Ascending aorta (tissue), 2 donors: ENCODE data around the gene SLC25A29. TPM values are rescaled to one million over a fixed set of nuclear protein-coding genes. Genes with fewer than 3 reads are reported as not detected.

Experiments
- DNase-seq, 2 donors: peaks; one replicate each; pipeline ENCODE4 v3.0.0-alpha.2; 2019; ENCODE audit warnings: low spot score in 2 of 2
- H3K27ac ChIP-seq, 2 donors: fragments of 200-600 bp; sonication (generic); one replicate each; pipeline ENCODE4 v1.5.1; 2016 to 2017; ENCODE audit warnings: mild to moderate bottlenecking in 1 of 2
- H3K27me3 ChIP-seq: fragments of 200-600 bp; sonication (generic); one replicate; pipeline ENCODE4 v1.5.1; 2017
- H3K36me3 ChIP-seq, 2 donors: fragments of 200-600 bp; sonication (generic); one replicate each; pipeline ENCODE4 v1.5.1; 2016
- H3K4me1 ChIP-seq, 2 donors: fragments of 200-600 bp; sonication (generic); one replicate each; pipeline ENCODE4 v1.5.1; 2016 to 2017; ENCODE audit warnings: mild to moderate bottlenecking in 1 of 2
- H3K4me3 ChIP-seq, 2 donors: fragments of 200-600 bp; sonication (generic); one replicate each; pipeline ENCODE4 v1.5.1; 2016 to 2017; ENCODE audit warnings: mild to moderate bottlenecking in 1 of 2
- H3K9me3 ChIP-seq, 2 donors: fragments of 200-600 bp; sonication (generic); one replicate each; pipeline ENCODE4 v1.5.1; 2016
- CTCF ChIP-seq, 3 experiments: fragments of 200-600 bp in 2 of 3; fragments of 450-650 bp in 1 of 3; sonication (generic) in 2 of 3; IDR thresholded peaks; one replicate each; pipeline ENCODE4 v1.5.1; 2016 to 2019; ENCODE audit warnings: antibody characterized with exemption in 3 of 3, mild to moderate bottlenecking in 1 of 3, moderate library complexity in 1 of 3
- intact Hi-C: fragments of 100-400 bp; cut with DNase I; formaldehyde crosslinking; loops from one replicate; pipeline ENCODE4 v1.15.1; 2023
- total RNA-seq: library from RNA; depleted of rRNA; stranded (reverse); fragments of >200 nt; gene quantifications from one replicate; pipeline ENCODE4 v1.1.0, GENCODE V29; 2016

Gene SLC25A29
- total RNA-seq, 1 donor from 2014 or later, result 193 TPM

- intact Hi-C loops, result no loop called here
- Histone ChIP-seq H3K4me1 (peaks cover 7 to 18% of the 10 kb centered on the region in 2 donors), H3K4me3 (no peak overlapping the region), H3K36me3 (peaks cover 10 to 24% of the 10 kb centered on the region in 2 donors), H3K27me3 (no peaks in the 10 kb centered on the region), H3K27ac (peak overlapping the region; percentile 47 to 82), H3K9me3 (no peaks in the 10 kb centered on the region)
- DNase-seq, result no peak
- TF ChIP-seq CTCF (IDR thresholded peaks at IDR 0.05), result no peak
Observed at GRCh38 chr14:100295376-100296105, 10.7 kb downstream of the SLC25A29 start.

- Histone ChIP-seq H3K9me3 (no peaks in the 10 kb centered on the region), H3K36me3 (peaks cover 10 to 26% of the 10 kb centered on the region in 2 donors), H3K4me1 (peaks cover 7 to 18% of the 10 kb centered on the region in 2 donors), H3K27me3 (no peaks in the 10 kb centered on the region), H3K27ac (peak overlapping the region; percentile 35 to 47), H3K4me3 (no peak overlapping the region)
- no peak for DNase-seq
- intact Hi-C loops, result no loop called here
- TF ChIP-seq CTCF (IDR thresholded peaks at IDR 0.05), result no peak
Observed at GRCh38 chr14:100294963-100295330, 11.3 kb downstream of the SLC25A29 start.

DNA sequence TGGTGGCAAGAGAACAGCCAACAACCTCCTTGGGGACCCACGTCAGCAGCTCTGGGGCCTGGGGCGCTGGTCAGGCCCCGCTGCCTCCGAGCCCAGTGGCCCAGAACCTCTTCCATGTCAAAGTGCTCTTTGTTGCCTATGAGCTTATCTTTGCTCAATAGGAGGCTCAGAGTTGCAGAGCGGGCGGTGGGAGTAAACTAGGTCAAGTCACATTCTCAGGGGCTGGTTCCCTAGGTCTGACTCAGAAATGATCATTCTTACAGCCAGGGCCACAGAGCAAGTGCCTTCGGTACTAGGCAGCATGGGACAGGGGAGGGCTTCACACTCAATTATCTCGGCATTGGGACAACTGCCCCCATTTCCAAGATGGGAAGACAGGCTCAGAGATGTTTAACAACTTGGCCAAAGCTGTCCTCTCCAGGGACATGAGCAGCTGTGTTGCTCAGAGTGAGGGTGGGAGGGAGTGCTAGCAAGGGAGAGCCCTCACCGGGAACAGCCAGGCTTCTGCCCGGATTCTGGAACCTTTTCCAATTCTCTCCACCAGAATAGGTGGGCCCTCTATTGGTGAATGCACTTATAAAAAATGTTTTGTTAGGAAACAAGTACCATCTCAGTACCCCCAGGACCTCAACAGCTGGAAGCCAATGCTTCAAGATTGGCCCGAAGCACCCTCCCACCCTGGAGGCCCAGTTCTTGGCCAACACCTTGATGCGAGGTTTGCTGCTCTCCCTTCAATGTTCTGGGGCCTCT lies 11.9 kb downstream of the SLC25A29 start:
- Histone ChIP-seq H3K4me3 (no peak overlapping the region), H3K27me3 (no peaks in the 10 kb centered on the region), H3K27ac (peak overlapping the region; percentile 45 to 47), H3K9me3 (no peaks in the 10 kb centered on the region), H3K36me3 (peaks cover 10 to 26% of the 10 kb centered on the region in 2 donors), H3K4me1 (peaks cover 7 to 18% of the 10 kb centered on the region in 2 donors)
- intact Hi-C loops, result no loop called here
- TF ChIP-seq CTCF (IDR thresholded peaks at IDR 0.05), result no peak
- DNase-seq, result peak in 1 of 2 donors; percentile 65

GRCh38 chr14:100293497-100294212 lies 12.6 kb downstream of the SLC25A29 start:
- H3K9me3 ChIP-seq, result no peaks in the 10 kb centered on the region
- peak overlapping the region in 1 of 2 donors; percentile 45 for H3K27ac ChIP-seq
- no peak for TF ChIP-seq CTCF (IDR thresholded peaks at IDR 0.05)
- DNase-seq, result no peak
- no peaks in the 10 kb centered on the region for H3K27me3 ChIP-seq
- no peak overlapping the region for H3K4me3 ChIP-seq
- intact Hi-C loops, result no loop called here
- H3K36me3 ChIP-seq, result peaks cover 10 to 32% of the 10 kb centered on the region in 2 donors
- H3K4me1 ChIP-seq, result peaks cover 7 to 18% of the 10 kb centered on the region in 2 donors

GRCh38 chr14:100292776-100293461 lies 13.3 kb downstream of the SLC25A29 start:
- DNase-seq, result peak in 1 of 2 donors; percentile 63
- H3K36me3 ChIP-seq, result peaks cover 10 to 32% of the 10 kb centered on the region in 2 donors
- no peak overlapping the region for H3K4me3 ChIP-seq
- H3K4me1 ChIP-seq, result peaks cover 7 to 15% of the 10 kb centered on the region in 2 donors
- no peaks in the 10 kb centered on the region for H3K9me3 ChIP-seq
- TF ChIP-seq CTCF (IDR thresholded peaks at IDR 0.05), result no peak
- intact Hi-C loops, result no loop called here
- H3K27ac ChIP-seq, result no peak overlapping the region
- no peaks in the 10 kb centered on the region for H3K27me3 ChIP-seq
